HG03432 (cell line): ENCODE results near the gene TMEM212.
"Not testable (repeated sequence)": the region's sequence is repeated elsewhere in the genome, so short reads cannot be mapped to it uniquely, and the experiment has no call there.

Source experiments
- ATAC-seq: cut with Tn5 transposase; IDR thresholded peaks from one replicate; pipeline ENCODE4 v1.9.1; 2021; ENCODE audit warnings: mild to moderate bottlenecking, moderate library complexity; ENCODE audit not compliant: unreplicated experiment

The TMEM212 gene

GRCh38 chr3:171883893-171884279 is 40.7 kb downstream of the TMEM212 start:
- ATAC-seq, result no peak

GRCh38 chr3:171888466-171888865 is 45.3 kb downstream of the TMEM212 start:
- no peak for ATAC-seq

GRCh38 chr3:171890398-171890797 is 47.2 kb downstream of the TMEM212 start:
- no peak for ATAC-seq

- no peak for ATAC-seq
Measured at GRCh38 chr3:171892457-171892856, 49.3 kb downstream of the TMEM212 start.

GRCh38 chr3:171895291-171895690 is 52.1 kb downstream of the TMEM212 start:
- ATAC-seq, result no peak

- ATAC-seq, result no peak
Measured at GRCh38 chr3:171895900-171896299, 52.8 kb downstream of the TMEM212 start.

GRCh38 chr3:171896316-171896715 is 53.2 kb downstream of the TMEM212 start:
- no peak for ATAC-seq

- no peak for ATAC-seq
Measured at GRCh38 chr3:171898192-171898591, 55.0 kb downstream of the TMEM212 start.

- ATAC-seq, result no peak
Measured at GRCh38 chr3:171900446-171900845, 57.3 kb downstream of the TMEM212 start.

- ATAC-seq, result no peak
Measured at GRCh38 chr3:171901615-171902312, 58.6 kb downstream of the TMEM212 start.

- no peak for ATAC-seq
Measured at GRCh38 chr3:171904829-171905228, 61.7 kb downstream of the TMEM212 start.

GRCh38 chr3:171906503-171906902 is 63.4 kb downstream of the TMEM212 start:
- ATAC-seq, result not testable (repeated sequence)

- no peak for ATAC-seq
Measured at GRCh38 chr3:171906951-171907676, 64.0 kb downstream of the TMEM212 start.

GRCh38 chr3:171907761-171908160 is 64.6 kb downstream of the TMEM212 start:
- ATAC-seq, result no peak

GRCh38 chr3:171908731-171909130 is 65.6 kb downstream of the TMEM212 start:
- ATAC-seq, result no peak
